HepG2 (cell line): ENCODE results near the gene CERS6. TPM values are rescaled to one million over a fixed set of nuclear protein-coding genes. Genes with fewer than 3 reads are reported as not detected.
A peak's percentile ranks its signal among the peaks of the same experiment; 100 is the strongest.

Experiments used
- ARNT ChIP-seq: fragments of 450-650 bp; IDR thresholded peaks from 2 replicates; pipeline ENCODE4 v1.6.1; 2017
- CREM ChIP-seq, 2 experiments: sonication (generic) in 1 of 2; formaldehyde crosslinking in 1 of 2; IDR thresholded peaks; 2 replicates each; pipeline versions ENCODE4 v1.4.0 to v1.6.1; 2016 to 2020; ENCODE audit warnings: antibody characterized with exemption in 1 of 2, mild to moderate bottlenecking in 1 of 2, missing genetic modification reagents in 1 of 2
- DPF2 ChIP-seq: sonication (generic); formaldehyde crosslinking; IDR thresholded peaks from 2 replicates; pipeline ENCODE4 v1.4.0; 2020; ENCODE audit warnings: mild to moderate bottlenecking, low read depth, missing genetic modification reagents, borderline replicate concordance
- FOXK2 ChIP-seq: fragments of 450-650 bp; IDR thresholded peaks from 2 replicates; pipeline ENCODE4 v1.6.1; 2016
- FOXP1 ChIP-seq, 2 experiments: fragments of 450-650 bp in 1 of 2; IDR thresholded peaks; 2 replicates each; pipeline ENCODE4 v1.6.1; 2017 to 2018; ENCODE audit warnings: antibody characterized with exemption in 1 of 2
- HNF4G ChIP-seq, 2 experiments: sonication (generic) in 1 of 2; formaldehyde crosslinking in 1 of 2; IDR thresholded peaks; 2 replicates each; pipeline versions ENCODE4 v1.4.0 to v1.6.1; 2011 to 2020; ENCODE audit warnings: borderline replicate concordance in 2 of 2, low read depth in 2 of 2, mild to moderate bottlenecking in 2 of 2, low read length in 1 of 2, missing genetic modification reagents in 1 of 2, moderate library complexity in 1 of 2
- HOXD1 ChIP-seq: sonication (generic); formaldehyde crosslinking; IDR thresholded peaks from 2 replicates; pipeline ENCODE4 v1.5.0; 2020; ENCODE audit warnings: missing genetic modification reagents
- JARID2 ChIP-seq: sonication (generic); formaldehyde crosslinking; IDR thresholded peaks from 2 replicates; pipeline ENCODE4 v1.8.1; 2023; ENCODE audit warnings: missing genetic modification reagents, inconsistent platforms; ENCODE audit not compliant: insufficient replicate concordance
- NFE2 ChIP-seq: sonication (generic); formaldehyde crosslinking; IDR thresholded peaks from 2 replicates; pipeline ENCODE4 v1.4.0; 2020; ENCODE audit warnings: missing genetic modification reagents
- SOX13 ChIP-seq, 3 experiments: fragments of 450-650 bp in 1 of 3; sonication (generic) in 1 of 3; formaldehyde crosslinking in 1 of 3; IDR thresholded peaks in 2 of 3; conservative IDR thresholded peaks in 1 of 3; 2 replicates each; pipeline versions ENCODE4 v1.5.0 to v1.6.1; 2016 to 2020; ENCODE audit warnings: antibody characterized with exemption in 1 of 3, mild to moderate bottlenecking in 1 of 3, missing compliant biosample characterization in 1 of 3, missing genetic modification reagents in 1 of 3, moderate library complexity in 1 of 3
- TBX2 ChIP-seq: sonication (generic); formaldehyde crosslinking; IDR thresholded peaks from 2 replicates; pipeline ENCODE4 v1.5.0; 2020; ENCODE audit warnings: missing genetic modification reagents, mild to moderate bottlenecking, borderline replicate concordance
- XBP1 ChIP-seq: sonication (generic); formaldehyde crosslinking; IDR thresholded peaks from 2 replicates; pipeline ENCODE4 v1.5.0; 2020; ENCODE audit warnings: missing genetic modification reagents
- ZNF343 ChIP-seq: sonication (generic); formaldehyde crosslinking; IDR thresholded peaks from 2 replicates; pipeline ENCODE4 v1.4.0; 2020; ENCODE audit warnings: mild to moderate bottlenecking, missing genetic modification reagents
- ZNF510 ChIP-seq: sonication (generic); formaldehyde crosslinking; IDR thresholded peaks from 2 replicates; pipeline ENCODE4 v1.4.0; 2020; ENCODE audit warnings: low read depth, mild to moderate bottlenecking, missing genetic modification reagents
- ZNF557 ChIP-seq: sonication (generic); formaldehyde crosslinking; IDR thresholded peaks from 2 replicates; pipeline ENCODE4 v1.4.0; 2020; ENCODE audit warnings: missing genetic modification reagents
- ZNF562 ChIP-seq: sonication (generic); formaldehyde crosslinking; IDR thresholded peaks from 2 replicates; pipeline ENCODE4 v1.8.0; 2022; ENCODE audit warnings: missing genetic modification reagents, borderline replicate concordance
- ZNF572 ChIP-seq: sonication (generic); formaldehyde crosslinking; IDR thresholded peaks from 2 replicates; pipeline ENCODE4 v1.5.1; 2020; ENCODE audit warnings: mild to moderate bottlenecking, missing genetic modification reagents
- ZNF713 ChIP-seq: sonication (generic); formaldehyde crosslinking; IDR thresholded peaks from 2 replicates; pipeline ENCODE4 v1.4.0; 2020; ENCODE audit warnings: mild to moderate bottlenecking, missing genetic modification reagents
- ZNF782 ChIP-seq: sonication (generic); formaldehyde crosslinking; IDR thresholded peaks from 2 replicates; pipeline ENCODE4 v1.4.0; 2020; ENCODE audit warnings: missing genetic modification reagents, mild to moderate bottlenecking, borderline replicate concordance
- ZNF850 ChIP-seq: sonication (generic); formaldehyde crosslinking; conservative IDR thresholded peaks from 2 replicates; pipeline ENCODE4 v1.9.0; 2021; ENCODE audit warnings: mild to moderate bottlenecking, missing genetic modification reagents
- polyA plus RNA-seq, 8 experiments: library from polyadenylated mRNA; depleted of rRNA in 3 of 8; stranded (reverse) in 7 of 8; unstranded in 1 of 8; fragments of >200 nt; fragmentation: Illumina TruSeq in 4 of 8; extraction: Trizol in 4 of 8; gene quantifications; 2 replicates each; pipeline versions ENCODE4 v1.2.1 to v1.2.3, GENCODE V29; 2011 to 2016; ENCODE audit warnings: low read depth in 4 of 8, missing spikeins in 1 of 8, mixed read lengths in 1 of 8; ENCODE audit not compliant: insufficient read depth in 1 of 8
- total RNA-seq, 5 experiments: library from RNA; depleted of rRNA; stranded (reverse); fragments of >200 nt; fragmentation: Illumina TruSeq; extraction: Trizol; gene quantifications; 2 replicates each; pipeline ENCODE4 v1.2.3, GENCODE V29; 2016; ENCODE audit warnings: low read depth in 1 of 5
- TF ChIP-seq, protein P1 (sequence below): sonication (generic); formaldehyde crosslinking; conservative IDR thresholded peaks from 2 replicates; pipeline ENCODE4 v1.4.0; 2020; ENCODE audit warnings: missing genetic modification reagents
- TF ChIP-seq, protein P2 (sequence below): sonication (generic); formaldehyde crosslinking; IDR thresholded peaks from 2 replicates; pipeline ENCODE4 v1.8.1; 2022; ENCODE audit warnings: mild to moderate bottlenecking, missing genetic modification reagents
- TF ChIP-seq, protein P3 (sequence below): IDR thresholded peaks from 2 replicates; pipeline ENCODE4 v1.6.1; 2016; ENCODE audit warnings: missing genetic modification reagents, missing compliant biosample characterization
- TF ChIP-seq, protein P4 (sequence below): fragments of 450-650 bp; IDR thresholded peaks from 2 replicates; pipeline ENCODE4 v1.6.1; 2017
- TF ChIP-seq, protein P5 (sequence below): sonication (generic); formaldehyde crosslinking; IDR thresholded peaks from 2 replicates; pipeline ENCODE4 v1.4.0; 2020; ENCODE audit warnings: missing genetic modification reagents

The CERS6 gene
- total and polyA plus RNA-seq, 2 of the 13 experiments (the other 11 are each of a cell fraction or from before 2014, with no cell fraction given): 10.1 to 20.3 TPM

DNA sequence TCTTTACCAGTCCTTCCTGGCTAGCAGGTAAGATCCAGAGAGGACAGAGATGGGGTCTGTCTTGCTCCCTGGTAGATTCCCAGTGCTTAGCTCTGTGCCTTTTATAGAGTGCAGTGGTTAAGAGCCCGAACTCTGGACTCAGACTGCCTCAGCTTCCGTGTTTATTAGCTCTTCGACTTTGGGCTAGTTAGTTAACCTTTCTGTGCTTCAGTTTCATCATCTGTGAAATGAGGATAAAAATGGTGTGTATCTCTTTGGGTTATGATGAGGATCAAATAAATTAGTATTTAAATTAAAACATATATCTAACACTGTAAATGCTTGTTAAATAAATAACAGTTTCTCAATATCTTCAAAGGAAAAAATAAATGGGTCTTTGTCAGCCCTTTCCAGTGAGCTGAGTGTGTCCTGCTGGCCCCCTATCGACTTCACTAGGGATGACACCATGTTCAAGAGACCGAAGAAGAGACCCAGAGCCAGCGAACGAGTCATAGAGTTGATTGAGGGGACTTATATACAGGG is 38.2 kb downstream of the CERS6 start (continued):
- no peak for TF ChIP-seq CREM (IDR thresholded peaks at IDR 0.05)
- TF ChIP-seq CREM (CRISPR knock-in tag; IDR thresholded peaks at IDR 0.05): no peak
- no peak for TF ChIP-seq FOXK2
- TF ChIP-seq ZNF510 (CRISPR knock-in tag): no peak
- TF ChIP-seq, protein P1, sequence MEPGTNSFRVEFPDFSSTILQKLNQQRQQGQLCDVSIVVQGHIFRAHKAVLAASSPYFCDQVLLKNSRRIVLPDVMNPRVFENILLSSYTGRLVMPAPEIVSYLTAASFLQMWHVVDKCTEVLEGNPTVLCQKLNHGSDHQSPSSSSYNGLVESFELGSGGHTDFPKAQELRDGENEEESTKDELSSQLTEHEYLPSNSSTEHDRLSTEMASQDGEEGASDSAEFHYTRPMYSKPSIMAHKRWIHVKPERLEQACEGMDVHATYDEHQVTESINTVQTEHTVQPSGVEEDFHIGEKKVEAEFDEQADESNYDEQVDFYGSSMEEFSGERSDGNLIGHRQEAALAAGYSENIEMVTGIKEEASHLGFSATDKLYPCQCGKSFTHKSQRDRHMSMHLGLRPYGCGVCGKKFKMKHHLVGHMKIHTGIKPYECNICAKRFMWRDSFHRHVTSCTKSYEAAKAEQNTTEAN (CRISPR knock-in tag): no peak
- peak; percentile 47 for TF ChIP-seq HNF4G (IDR thresholded peaks at IDR 0.05; ENCODE audit: borderline replicate concordance, low read depth, low read length)
- TF ChIP-seq HNF4G (CRISPR knock-in tag; IDR thresholded peaks at IDR 0.05; ENCODE audit: borderline replicate concordance, low read depth): no peak; the same call in 1 of the 2 replicates
- no peak for TF ChIP-seq FOXP1 (IDR thresholded peaks at IDR 0.05)
- no peak for TF ChIP-seq FOXP1 (CRISPR knock-in tag; IDR thresholded peaks at IDR 0.05)
- TF ChIP-seq ZNF850 (CRISPR knock-in tag): no peak
- TF ChIP-seq JARID2 (CRISPR knock-in tag): no peak
- no peak for TF ChIP-seq SOX13 (IDR thresholded peaks at IDR 0.05)
- TF ChIP-seq SOX13 (CRISPR knock-in tag; conservative IDR thresholded peaks at IDR 0.05 in 1 of 2, IDR thresholded peaks at IDR 0.05 in 1 of 2): peak in 1 of 2 experiments; percentile 86; a peak in 1 of 4 replicates
- TF ChIP-seq, protein P2, sequence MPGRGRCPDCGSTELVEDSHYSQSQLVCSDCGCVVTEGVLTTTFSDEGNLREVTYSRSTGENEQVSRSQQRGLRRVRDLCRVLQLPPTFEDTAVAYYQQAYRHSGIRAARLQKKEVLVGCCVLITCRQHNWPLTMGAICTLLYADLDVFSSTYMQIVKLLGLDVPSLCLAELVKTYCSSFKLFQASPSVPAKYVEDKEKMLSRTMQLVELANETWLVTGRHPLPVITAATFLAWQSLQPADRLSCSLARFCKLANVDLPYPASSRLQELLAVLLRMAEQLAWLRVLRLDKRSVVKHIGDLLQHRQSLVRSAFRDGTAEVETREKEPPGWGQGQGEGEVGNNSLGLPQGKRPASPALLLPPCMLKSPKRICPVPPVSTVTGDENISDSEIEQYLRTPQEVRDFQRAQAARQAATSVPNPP: no peak
- no peak; the same call in 1 of the 2 replicates for TF ChIP-seq ZNF713 (CRISPR knock-in tag)
- no peak for TF ChIP-seq HOXD1 (CRISPR knock-in tag)
- TF ChIP-seq XBP1: no peak
- TF ChIP-seq, protein P3, sequence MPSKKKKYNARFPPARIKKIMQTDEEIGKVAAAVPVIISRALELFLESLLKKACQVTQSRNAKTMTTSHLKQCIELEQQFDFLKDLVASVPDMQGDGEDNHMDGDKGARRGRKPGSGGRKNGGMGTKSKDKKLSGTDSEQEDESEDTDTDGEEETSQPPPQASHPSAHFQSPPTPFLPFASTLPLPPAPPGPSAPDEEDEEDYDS (CRISPR knock-in tag): peak; percentile 89
- no peak for TF ChIP-seq ZNF572 (CRISPR knock-in tag)
- TF ChIP-seq, protein P4, sequence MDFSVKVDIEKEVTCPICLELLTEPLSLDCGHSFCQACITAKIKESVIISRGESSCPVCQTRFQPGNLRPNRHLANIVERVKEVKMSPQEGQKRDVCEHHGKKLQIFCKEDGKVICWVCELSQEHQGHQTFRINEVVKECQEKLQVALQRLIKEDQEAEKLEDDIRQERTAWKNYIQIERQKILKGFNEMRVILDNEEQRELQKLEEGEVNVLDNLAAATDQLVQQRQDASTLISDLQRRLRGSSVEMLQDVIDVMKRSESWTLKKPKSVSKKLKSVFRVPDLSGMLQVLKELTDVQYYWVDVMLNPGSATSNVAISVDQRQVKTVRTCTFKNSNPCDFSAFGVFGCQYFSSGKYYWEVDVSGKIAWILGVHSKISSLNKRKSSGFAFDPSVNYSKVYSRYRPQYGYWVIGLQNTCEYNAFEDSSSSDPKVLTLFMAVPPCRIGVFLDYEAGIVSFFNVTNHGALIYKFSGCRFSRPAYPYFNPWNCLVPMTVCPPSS: no peak
- TF ChIP-seq ARNT: no peak
- no peak for TF ChIP-seq ZNF562 (CRISPR knock-in tag)
- TF ChIP-seq DPF2: no peak
- TF ChIP-seq TBX2: no peak
- TF ChIP-seq ZNF782: no peak
- TF ChIP-seq ZNF343: no peak
- TF ChIP-seq ZNF557: no peak
- TF ChIP-seq, protein P5, sequence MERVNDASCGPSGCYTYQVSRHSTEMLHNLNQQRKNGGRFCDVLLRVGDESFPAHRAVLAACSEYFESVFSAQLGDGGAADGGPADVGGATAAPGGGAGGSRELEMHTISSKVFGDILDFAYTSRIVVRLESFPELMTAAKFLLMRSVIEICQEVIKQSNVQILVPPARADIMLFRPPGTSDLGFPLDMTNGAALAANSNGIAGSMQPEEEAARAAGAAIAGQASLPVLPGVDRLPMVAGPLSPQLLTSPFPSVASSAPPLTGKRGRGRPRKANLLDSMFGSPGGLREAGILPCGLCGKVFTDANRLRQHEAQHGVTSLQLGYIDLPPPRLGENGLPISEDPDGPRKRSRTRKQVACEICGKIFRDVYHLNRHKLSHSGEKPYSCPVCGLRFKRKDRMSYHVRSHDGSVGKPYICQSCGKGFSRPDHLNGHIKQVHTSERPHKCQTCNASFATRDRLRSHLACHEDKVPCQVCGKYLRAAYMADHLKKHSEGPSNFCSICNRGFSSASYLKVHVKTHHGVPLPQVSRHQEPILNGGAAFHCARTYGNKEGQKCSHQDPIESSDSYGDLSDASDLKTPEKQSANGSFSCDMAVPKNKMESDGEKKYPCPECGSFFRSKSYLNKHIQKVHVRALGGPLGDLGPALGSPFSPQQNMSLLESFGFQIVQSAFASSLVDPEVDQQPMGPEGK: 0 out of 2 replicates have a peak, but pooled peaks have one; percentile 40
- no peak for TF ChIP-seq NFE2
